NCI-H1105 treated with DMSO at 0.1 percent for 48 hours (cell line): ENCODE results near the gene SNX10.

ENCODE experiments used
- DNase-seq: peaks from one replicate; lab custom pipeline; 2025; lab: John Stamatoyannopoulos, UW

SNX10 gene

GRCh38 chr7:26369593-26369992 lies 77.9 kb downstream of the SNX10 start:
- DNase-seq, result peak; percentile 69

DNA sequence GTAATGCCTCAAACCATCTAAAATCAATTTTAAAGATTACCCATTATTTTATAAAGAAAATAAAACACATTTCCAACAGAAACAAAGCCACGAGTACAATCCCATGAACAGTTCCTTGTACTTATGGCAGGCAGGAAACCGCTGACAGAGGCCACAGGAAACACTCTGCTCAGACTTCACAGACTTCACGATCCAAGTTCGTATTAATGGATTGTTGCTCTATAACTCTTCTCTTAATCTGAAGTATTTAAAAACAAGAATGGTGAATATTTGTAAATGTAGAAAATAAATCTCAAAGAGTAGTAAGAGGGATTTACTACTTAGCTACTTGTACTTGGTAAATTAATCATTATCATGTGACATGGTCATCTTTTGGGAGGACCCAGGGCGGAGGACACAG lies 78.3 kb downstream of the SNX10 start:
- DNase-seq, result no peak

- no peak for DNase-seq
Observed at GRCh38 chr7:26372249-26372648, 80.6 kb downstream of the SNX10 start.

- DNase-seq, result no peak
Observed at GRCh38 chr7:26372704-26373103, 81.0 kb downstream of the SNX10 start.

DNA sequence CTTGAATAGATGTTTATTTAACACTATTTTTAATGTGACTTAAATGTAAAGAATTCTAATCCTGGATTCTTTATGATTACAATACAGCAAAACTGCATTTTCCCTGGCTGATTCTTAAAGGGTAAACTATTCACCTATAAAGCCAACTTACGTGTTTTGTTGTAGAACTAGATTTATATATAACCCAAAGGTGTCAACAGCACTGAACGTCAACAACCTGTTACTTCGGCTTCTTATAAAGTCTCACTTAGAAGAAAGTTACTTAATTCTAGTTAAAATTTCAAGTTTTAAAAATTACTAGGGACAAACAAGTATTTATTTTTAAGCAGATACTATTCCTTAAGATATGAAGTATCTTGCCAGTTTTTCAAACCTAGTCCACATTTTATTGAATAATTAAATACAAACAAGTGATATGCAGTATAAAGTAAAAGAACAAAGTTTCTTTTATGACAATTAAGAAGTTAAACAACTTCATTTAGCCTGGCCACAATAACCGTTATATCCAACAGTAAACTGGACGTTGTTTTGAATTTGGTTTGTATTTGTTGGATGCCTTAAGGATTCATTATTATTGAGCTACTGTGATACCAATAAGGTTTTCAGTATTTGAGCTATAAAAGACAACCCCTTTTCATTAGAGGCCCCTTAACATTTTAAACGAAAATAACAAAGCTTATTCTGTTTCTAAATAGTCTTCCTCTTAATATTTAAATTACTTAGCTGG lies 83.1 kb downstream of the SNX10 start:
- no peak for DNase-seq

- peak; percentile 74 for DNase-seq
Observed at GRCh38 chr7:26375726-26376174, 84.1 kb downstream of the SNX10 start.

GRCh38 chr7:26376175-26376917 lies 84.7 kb downstream of the SNX10 start:
- DNase-seq, result peak; percentile 86

DNA sequence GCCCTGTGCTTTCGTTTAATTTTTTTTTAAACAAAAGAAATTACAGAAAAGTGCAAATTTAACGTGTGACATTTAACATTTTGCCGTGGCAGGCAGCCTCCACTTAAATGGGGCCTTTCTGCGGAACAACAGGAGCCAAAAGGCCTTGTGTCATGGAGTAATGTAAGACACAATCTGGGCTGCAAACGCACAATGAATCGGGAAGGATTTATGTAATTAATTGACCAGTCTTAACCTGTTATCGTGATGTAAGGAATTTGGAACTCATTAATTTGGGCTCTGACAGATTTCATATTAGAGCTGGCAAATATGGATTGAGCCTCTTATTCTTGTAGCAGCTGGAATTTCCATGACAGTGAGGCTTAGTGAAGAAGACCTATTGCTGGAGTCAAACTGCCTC lies 86.4 kb downstream of the SNX10 start:
- no peak for DNase-seq

- peak; percentile 49 for DNase-seq
Observed at GRCh38 chr7:26379711-26380110, 88.0 kb downstream of the SNX10 start.

GRCh38 chr7:26381476-26382353 lies 90.1 kb downstream of the SNX10 start:
- no peak for DNase-seq

DNA sequence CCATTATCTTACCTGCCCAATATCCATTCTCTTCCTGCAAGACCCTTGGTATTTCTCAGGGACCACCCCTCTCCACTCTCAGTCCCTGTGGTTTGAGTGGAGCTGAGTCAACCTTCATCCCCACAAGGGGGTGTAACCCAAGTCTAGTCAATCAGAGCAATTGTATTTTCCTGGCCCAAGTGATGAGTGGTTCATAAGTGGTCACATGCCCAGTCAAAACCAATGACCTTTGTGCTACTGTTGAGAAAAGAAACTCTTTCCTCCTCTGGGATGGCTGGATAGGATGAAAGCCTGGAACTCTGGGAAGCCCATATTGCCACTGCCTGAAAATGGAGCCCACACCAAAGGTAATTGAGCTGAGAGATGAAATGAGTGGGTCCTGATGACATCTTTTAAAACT lies 93.6 kb downstream of the SNX10 start:
- no peak for DNase-seq

GRCh38 chr7:26387731-26388130 lies 96.1 kb downstream of the SNX10 start:
- no peak for DNase-seq

- DNase-seq, result no peak
Observed at GRCh38 chr7:26388256-26388655, 96.6 kb downstream of the SNX10 start.

GRCh38 chr7:26390016-26390415 lies 98.4 kb downstream of the SNX10 start:
- DNase-seq, result no peak

DNA sequence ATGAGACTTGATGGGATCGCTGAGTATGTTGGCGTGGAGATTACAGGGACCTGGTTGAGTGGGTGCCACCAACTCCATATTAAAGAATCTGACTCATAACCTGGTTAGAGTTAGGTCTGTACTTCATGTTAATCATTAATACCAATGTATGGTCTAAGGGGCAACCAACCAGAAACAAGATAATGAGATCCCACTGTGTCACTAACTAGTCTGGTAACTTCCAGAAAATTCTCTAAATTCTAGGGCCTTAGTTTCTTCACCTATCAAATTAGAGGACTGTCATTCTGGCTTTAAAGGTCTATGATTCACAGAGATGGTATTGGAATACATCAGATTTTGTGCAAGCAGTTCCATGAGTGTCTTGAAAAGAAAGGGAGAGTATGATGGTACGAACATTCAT lies 102.2 kb downstream of the SNX10 start:
- DNase-seq, result no peak

DNA sequence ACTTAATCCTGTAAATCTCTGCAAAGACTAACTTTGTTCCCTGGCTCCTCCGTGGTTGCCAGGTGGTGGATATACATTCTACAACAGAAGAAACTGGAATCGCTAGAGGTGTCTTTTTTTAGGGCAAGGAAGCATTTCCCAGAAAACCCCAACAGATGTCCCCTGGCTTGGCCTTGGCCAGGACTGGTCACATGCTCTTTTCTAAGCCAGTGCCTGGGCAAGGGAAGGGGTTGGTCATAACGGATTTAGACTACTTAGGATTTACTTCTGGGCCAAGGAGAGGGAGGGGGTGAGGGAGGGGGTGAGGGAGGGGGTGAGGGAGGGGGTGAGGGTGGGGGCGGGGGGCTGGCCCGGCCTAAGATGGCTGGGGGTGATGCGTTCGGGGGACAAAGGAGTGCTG lies 105.7 kb downstream of the SNX10 start:
- no peak for DNase-seq

- no peak for DNase-seq
Observed at GRCh38 chr7:26397796-26398426, 106.2 kb downstream of the SNX10 start.

DNA sequence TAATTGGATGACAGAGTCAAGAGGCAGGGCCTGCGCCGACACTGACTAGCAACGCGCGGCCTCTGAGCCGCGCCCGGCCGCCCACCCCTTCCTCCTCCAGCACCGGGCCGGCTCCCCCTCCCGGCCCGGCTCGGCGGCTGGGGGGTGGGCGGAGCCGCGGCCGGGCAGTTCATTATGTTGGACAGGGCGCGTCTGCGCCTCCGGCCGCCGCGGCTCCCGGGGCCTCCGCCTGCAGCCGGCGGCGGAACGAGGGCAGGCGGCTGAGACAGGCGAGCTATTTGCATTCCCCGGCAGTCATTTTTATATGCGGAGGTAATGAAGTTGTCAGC lies 106.7 kb downstream of the SNX10 start:
- DNase-seq, result no peak

GRCh38 chr7:26398756-26399509 lies 107.3 kb downstream of the SNX10 start:
- DNase-seq, result peak; percentile 65

DNA sequence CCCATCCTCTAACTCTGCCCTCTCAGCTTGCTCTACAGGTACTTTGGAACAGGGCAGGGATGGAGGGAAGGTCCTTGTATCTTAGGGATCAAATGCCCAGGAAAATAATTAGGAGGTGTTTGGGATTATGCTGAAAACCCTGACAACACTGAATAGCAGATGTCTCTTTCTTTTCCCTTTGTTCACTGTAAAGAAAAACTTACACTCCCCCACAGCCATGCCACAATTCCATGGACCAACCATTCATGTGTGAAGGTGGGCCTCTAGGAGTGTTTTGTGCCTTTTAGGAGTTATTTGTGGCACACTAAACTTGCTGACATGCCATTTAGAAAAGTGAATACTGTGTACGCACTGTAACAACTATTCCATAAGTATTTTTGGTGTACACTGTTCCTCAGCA lies 108.1 kb downstream of the SNX10 start:
- DNase-seq, result no peak

GRCh38 chr7:26403640-26404039 lies 112.0 kb downstream of the SNX10 start:
- no peak for DNase-seq
